ENCODE measurements around the gene RAB40C.

GRCh38 chr16:627454-628239 is 37.8 kb downstream of the RAB40C start:
- TF ChIP-seq POLR2A (IDR thresholded peaks at IDR 0.05) (no peak), CTCF (IDR thresholded peaks at IDR 0.05) (no peak)
